LHCN-M2 (cell line): ENCODE data around the gene CARF. TPM values are rescaled to one million over a fixed set of nuclear protein-coding genes. Genes with fewer than 3 reads are reported as not detected.
A peak's percentile ranks its signal among the peaks of the same experiment; 100 is the strongest.
"Not testable (repeated sequence)": the region's sequence is repeated elsewhere in the genome, so short reads cannot be mapped to it uniquely, and the experiment has no call there.

Source experiments
- DNase-seq: peaks from one replicate; pipeline ENCODE4 v3.0.0-alpha.2; 2012; ENCODE audit warnings: low read depth
- polyA plus RNA-seq: library from polyadenylated mRNA; unstranded; fragments of >200 nt; gene quantifications from one replicate; pipeline ENCODE4 v1.2.1, GENCODE V29; 2012; ENCODE audit warnings: missing spikeins
- total RNA-seq: library from RNA; depleted of rRNA; stranded (reverse); fragments of >200 nt; gene quantifications from 2 replicates; pipeline ENCODE4 v1.2.3, GENCODE V29; 2014; rRNA removed

Gene CARF, protein sequence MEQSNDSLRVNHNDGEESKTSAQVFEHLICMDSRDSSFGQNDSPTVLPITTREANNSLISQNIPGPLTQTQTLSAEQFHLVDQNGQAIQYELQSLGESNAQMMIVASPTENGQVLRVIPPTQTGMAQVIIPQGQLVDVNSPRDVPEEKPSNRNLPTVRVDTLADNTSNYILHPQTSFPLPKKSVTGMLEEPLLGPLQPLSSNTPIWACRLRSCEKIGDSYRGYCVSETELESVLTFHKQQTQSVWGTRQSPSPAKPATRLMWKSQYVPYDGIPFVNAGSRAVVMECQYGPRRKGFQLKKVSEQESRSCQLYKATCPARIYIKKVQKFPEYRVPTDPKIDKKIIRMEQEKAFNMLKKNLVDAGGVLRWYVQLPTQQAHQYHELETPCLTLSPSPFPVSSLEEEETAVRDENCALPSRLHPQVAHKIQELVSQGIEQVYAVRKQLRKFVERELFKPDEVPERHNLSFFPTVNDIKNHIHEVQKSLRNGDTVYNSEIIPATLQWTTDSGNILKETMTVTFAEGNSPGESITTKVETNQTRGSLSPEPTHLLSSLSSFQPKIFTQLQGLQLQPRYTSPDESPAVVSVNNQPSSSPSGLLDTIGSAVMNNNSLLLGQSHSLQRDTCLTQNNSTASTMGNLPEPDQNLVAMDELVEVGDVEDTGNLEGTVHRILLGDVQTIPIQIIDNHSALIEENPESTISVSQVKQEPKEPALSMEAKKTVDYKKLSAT
- 8.0 and 11.6 TPM in 2 replicates for total RNA-seq
- polyA plus RNA-seq, result 1.8 TPM

DNA sequence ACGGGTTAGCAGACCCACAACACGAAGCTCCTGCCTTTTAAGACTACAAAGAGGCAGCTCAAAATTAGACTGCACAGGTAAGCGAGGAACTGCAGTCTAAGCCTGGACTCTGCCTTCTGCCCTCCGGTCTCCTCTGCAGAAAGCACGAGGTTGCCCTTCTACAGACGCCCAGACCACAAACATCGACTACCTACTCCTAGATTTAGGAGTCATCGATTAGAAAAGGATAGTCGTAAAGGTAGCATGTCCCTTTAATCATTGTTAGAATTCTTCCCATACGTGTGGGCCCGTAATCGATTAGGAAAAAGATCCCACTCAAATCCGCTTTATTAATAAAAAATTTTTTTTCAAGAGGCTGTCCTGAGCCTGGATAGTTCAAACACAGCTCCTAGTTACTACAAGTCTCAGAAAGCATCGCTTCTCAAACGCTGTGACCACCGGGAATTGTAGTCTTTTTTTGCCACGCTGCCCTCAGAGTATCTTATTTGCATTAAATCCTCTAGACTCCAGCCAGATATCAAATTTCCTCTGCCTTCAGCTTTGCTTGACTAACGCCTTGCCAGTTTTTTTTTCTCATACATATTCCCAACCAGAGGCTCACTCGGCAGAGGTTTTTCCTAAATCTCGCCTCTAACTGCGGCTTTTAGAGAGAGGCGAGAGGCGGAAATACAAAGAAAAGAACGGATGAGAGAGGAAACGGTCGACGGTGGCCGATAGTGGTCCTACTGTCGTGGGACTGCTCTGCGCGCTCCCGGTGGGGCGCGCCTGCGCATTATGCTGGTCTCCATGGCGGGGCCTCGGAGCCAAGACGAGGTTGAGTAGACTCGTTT, at the start of gene CARF, which contains the start of gene WDR12:
Gene CARF (plus strand): TSS at position 764 of the 830 bp plus-strand sequence. CDS start 29,628 bp downstream, outside the sequence.
Gene WDR12 (minus strand): TSS at position 162 of the 830 bp plus-strand sequence. CDS start 197 bp downstream, outside the sequence.
- peak; percentile 93 for DNase-seq

DNA sequence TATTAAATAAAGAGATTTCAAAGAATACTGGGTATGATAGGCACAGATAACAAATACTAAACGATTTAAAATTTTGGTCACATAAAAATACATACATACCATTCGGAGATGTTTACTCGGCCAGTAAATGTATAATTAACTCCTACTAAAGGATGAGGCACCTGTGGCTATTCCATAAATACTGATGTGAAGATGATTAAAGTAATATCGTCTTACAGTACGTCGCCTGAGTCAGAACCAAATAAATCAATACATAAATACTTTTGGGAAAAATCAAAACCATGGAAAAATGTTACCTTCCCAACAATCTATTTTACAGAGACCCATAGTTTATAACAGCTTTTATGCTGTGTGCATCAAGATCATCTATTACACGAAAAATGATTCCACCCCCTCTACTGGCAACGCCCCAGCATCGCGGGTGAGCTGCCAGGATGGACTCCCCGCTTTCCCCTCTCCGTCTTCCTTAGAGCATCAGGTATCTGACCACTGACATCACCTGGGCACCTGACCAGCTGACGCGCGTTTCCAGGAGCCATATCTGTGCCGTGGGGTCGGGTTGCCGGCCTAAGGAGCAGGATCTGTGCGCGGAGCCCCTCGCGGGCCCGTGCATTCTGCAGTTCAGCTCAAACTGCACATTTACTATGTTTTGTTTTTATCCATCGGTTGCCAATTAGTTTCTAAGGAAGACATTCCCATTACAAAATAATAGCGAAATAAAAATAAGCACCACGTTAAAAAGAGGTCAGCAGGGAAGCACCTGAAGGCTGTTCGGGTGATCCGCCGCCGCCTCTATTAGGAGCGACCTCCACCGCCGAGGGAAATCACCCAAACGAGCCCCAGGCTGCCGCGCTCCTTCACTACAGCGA, 41.4 kb upstream of the CARF start:
- peak; percentile 64 for DNase-seq

DNA sequence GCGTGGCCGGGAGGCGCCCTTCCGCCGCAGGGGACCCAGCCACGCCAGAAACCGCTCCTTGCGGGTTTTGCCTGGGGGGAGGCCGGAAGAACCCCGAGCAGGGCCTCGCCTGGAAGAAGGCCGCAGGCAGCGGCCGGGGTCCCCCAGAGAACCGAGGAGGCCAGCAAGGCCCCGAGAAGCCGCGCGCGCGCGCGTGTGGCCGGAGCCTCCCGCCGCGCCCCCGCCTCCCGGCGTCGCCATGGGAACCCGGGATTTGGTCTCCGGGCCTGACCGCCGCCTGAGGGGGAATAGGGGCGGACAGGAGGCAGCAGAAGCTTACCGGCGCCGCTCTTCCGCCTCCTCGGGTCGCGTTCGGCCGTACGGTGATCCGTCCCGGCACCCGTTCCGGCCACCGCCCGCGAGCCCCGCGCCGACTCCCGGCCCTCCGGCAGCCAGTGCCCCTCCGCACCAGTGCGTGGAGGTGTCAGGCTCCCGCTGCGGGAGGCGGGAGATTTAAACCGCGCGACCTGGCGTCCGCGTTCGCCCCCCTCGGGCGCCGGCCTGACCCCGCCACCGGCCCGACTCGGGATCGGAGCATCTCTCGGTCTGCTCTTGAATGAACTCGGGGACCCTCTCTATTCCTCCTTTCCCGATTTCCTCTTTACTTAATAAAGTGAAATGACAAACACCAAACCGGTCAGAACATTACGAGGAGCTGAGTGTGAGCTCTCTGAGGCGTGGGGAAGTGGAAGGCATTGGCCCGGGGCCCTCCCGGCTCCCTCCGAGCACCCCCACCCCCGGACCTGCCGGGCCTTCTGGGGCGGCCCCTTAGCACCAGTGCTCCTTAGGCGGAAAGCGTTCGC, 40.6 kb upstream of the CARF start, which contains the start of gene ICA1L:
Gene ICA1L (minus strand): TSS at position 467 of the 842 bp plus-strand sequence. CDS start 42,757 bp downstream, outside the sequence.
- DNase-seq, result peak; percentile 59

DNA sequence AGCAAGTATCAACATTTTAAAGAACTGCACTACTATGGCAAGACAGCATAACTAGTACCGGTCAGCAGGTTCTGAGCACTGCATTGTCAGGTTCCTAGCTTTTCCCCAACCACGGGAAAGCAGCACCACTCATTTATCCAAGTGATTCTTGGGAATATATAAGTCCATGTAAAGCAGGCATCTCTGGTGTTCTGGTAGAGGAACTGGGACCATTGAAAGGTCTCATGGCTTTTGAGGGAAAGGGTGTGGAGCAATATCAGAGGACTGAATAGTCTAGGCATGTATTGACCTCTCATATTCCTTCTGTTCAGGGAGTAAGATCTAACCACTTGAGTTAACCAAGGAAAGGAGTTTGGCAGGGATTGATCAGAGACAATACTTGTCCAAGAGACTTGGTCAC, 34.4 kb upstream of the CARF start:
- DNase-seq, result no peak

DNA sequence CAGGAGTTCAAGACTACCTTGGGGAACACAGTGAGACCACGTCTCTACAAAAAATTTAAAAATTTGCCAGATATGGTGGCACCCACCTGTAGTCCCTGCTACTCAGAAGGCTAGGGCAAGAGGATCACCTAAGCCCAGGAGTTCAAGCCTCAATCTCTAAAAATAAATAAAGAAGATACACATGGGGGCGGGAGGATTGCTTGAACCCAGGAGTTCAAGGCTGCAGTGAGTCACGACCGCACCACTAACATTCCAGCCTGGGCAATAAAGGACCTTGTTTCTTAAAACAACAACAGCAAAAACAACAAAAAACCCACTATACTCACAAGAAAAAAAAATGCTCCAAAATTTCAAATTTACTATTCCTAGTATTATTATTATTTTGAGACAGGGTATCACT, 30.5 kb upstream of the CARF start:
- DNase-seq, result no peak

DNA sequence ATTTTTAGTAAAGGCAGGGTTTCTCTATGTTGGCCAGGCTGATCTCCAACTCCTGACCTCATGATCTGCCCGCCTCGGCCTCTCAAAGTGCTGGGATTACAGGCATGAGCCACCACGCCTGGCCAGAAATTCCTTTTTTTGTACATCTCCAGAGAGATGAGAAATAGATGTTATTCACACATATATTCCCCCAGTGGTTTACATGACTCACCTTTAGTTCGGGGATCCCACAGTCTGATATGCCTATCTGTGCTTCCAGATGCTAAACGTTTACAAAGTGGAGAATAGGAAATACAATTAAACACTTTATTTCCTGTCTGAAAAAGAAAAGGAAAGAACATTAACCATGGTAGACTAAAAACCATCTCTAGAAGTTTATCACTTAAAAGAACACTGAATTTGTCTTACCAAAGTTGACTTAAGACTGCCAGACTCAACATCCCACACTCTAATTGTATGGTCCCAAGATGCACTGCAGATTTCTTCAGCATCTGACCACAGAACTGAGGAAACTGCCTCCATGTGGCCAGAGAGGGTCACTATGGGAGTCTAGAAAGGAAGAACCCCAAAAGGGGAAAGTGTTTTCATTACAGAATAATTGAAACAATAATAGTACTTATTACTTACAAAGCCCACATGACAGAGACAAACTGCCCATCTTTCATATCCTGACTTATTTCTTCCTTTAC, 27.9 kb upstream of the CARF start:
- peak; percentile 45 for DNase-seq

DNA sequence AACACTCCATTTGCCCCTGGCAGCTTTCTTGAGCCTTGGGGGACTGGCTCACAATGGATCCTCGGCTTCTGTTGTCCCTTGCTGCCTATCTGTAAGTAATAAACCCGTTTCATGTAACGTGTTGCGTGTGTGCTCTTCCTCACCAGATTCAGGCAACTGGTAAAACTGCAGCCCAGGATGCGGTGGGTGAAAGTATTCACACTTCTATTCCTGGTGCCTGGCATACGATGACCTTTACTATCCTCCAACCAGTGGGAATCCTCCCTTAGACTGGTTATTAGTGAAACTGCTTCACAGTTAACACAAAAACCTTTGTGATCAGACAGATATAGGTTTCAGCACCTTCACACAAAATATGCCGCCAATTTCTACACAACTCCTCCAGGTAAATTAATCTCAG, 26.9 kb upstream of the CARF start:
- no peak for DNase-seq

DNA sequence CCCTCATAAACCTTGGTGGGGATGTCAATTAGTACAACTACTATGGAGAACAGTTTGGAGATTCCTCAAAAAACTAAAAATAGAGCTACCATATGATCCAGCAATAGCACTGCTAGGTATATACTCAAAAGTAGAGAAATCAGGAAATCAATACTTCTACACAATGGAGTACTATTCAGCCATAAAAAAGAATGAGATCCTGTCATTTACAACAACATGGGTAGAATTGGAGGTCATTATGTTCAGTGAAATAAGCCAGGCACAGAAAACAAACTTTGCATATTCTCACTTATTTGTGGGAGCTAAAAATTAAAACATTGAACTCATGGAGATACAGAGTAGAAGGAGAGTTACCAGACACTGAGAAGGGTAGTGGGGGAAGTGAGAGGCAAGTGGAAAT, 6.6 kb upstream of the CARF start:
- DNase-seq, result not testable (repeated sequence)

DNA sequence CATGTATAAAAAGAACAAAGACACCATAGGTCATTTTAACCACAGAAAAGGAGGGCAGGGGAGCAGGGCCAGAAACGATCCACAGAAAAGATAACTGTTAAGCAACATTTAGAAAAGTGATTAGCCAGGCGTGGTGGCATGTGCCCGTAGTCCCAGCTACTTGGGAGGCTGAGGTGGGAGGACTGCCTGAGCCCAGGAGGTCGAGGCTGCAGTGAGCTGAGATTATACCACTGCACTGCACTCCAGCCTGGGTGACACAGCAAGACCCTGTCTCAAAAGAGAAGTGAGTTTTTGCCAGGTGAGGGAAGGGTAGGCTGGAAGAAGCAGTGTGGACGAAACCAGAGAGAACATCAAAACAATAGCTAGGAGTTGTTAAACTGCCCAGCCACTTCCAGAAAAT, 3.9 kb upstream of the CARF start:
- no peak for DNase-seq

DNA sequence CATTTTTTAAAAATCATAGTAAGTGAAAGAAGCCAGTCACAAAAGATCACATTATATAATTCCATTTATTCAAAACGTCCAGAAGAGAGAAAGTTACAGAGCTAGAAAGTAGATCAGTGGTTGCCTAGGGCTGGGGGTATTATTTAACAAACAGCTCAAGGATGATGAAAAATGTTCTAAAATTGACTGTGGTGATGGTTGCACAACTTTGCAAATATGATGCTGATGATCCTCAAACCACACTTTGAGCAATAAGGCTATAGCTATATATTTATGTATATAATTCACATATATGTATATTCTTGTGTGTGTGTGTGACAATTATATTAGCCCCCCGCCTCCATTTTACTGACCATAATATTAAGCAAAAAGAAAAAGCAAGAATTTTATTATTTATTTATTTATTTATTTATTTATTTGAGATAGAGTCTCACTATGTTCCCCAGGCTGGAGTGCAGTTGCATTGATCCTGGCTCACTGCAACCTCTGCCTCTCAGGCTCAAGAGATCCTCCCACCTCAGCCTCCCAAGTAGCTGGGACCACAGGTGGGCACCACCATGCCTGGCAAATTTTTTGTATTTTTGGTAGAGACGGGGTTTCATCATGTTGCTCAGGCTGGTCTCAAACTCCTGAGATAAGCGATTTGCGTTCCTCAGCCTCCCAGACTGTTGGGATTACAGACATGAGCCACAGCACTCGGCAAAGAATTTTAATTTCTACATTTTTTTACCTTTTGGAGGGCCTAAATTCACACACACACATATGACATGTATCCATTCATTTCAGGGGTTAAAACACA, 2.5 kb upstream of the CARF start:
- peak; percentile 1 for DNase-seq

DNA sequence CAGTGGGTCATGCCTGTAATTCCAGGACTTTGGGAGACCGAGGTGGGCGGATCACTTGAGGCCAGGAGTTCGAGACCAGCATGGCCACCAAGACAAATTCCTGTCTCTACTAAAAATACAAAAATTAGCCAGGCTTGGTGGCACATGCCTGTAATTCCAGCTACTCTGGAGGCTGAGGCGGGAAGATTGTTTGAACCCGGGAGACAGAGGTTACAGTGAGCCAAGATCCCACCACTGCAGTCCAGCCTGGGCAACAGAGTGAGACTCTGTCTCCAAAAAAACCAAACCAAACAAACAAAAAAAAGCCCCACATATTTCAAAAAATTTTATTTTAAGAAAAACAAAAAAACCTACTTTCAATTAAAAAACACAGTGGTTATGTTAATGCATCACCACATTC, 1.8 kb upstream of the CARF start:
- not testable (repeated sequence) for DNase-seq

DNA sequence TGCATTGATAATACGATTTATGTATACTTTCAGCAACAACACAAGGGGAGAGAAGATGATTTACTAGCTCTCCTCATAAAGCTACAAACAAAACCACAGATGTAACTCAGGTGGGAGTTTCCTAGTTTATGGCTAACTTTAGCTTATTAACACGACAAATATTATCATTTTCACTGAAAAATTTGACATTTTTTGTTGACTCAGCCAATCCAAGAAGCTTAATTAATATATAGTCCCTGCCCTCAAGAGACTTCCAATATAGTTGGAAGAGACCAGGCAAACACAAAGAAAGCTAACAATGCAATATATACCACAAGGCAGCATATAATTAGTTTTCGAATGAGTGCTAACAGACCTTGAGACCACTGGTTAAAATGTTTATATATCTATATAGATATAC, 1.4 kb upstream of the CARF start:
- no peak for DNase-seq

DNA sequence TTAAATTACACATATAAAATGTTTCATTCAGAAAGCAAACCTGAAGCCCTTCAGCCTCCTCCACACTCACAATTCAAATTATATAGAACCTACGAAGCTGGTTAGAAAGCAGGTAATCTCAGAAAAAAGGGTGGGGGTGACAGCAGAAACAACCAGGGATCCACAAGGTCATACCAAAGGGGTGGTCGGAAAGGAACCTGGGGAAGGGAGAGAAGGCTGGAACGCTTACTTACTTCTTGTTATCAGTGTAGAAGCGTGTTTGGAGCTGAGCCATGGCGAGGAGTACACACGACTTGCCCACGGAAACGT, 918 bp upstream of the CARF start:
- no peak for DNase-seq

DNA sequence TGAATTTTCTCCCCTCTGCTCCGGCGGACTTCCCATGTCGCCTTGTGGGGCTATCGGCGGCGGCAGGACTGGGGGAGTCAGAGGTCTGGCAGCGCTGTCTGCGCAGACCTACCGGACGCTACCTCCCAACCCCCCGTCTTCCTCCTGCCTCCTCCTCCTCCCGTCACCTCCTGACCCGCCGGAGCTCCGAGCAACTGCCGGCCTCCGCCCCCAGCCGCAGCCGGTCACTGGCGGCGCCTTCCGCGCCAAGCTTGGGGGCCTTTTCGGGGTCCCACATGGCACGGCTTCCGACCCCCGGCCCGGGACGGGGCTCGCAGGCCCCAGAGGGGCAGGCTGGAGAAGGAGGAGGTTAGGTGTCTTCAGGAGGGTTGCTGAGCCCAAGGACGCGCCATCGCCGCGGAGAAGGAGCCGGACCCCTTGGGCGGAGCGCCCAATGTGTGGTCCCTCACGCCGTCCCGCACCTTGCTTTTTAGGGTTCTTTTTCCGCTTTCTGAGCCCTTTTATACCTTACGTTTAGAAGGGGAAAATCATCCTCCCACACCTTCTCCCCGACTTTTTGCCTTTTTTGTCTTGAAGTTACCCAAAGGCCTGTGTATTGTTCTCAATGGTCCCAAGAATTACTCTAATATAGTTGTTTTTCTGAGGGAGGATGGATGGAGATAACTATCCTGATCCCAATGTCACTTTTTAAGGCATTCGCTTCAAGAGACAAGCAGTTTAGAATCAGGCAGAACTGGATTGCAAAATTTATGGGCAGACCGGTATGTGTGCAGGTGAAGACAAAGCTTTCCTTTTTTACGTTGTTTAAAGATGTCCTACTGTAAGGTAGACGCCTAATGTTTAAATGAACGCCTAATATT, 497 bp downstream of the CARF start:
- peak; percentile 8 for DNase-seq

DNA sequence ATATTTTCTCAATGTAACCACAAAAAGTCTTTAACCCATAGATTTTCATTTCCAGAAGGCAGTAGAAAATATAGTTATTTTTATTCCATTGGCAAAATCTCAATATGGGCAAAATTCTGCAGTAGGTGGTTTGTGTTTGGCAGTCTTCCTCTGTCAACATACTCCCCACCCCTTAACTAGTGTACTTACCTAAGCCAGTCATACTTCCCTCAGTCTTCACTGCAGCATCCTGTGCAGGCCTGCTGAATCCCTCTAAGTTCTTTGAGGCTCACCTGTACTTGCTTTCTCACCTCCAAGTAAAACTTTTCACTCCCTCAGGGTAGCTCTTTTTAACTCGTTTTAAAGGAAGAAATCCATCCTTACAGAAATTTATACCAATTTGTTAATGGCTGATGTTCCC, 6.8 kb downstream of the CARF start:
- no peak for DNase-seq

DNA sequence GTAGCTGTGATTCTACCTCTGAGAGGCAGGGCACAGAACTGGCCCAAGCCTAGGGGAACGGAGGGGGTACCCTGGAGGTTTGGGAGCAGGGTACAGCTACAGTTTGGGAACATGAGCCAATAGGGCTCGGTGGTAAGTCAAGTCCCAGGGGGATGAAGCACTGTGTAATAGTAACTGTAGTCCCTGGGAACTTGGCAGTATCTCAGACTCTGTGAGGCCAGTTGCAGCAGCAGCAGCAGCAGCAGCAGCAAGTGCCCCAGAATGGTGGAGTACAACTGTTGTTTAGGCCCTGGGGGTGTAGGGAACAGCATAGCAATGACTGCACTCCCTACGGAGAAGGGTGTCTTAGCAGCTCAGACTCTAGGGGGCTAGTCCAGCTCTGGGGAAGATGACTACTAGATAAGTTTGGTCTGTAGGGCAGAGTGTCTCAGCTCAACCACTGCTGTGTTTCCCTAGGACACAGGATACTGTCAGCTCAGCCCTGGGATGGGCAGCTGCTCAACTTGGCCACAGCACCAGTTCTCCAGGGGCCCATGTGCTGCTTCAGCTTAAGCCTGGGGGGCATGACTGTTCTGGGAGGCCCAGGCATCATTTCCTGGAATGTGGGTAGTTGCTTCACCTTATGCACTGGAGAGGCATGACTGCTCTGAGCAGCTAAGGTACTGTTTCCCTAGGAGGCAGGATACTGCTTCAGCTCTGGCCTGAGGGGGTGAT, 20.5 kb downstream of the CARF start:
- DNase-seq, result peak; percentile 77

DNA sequence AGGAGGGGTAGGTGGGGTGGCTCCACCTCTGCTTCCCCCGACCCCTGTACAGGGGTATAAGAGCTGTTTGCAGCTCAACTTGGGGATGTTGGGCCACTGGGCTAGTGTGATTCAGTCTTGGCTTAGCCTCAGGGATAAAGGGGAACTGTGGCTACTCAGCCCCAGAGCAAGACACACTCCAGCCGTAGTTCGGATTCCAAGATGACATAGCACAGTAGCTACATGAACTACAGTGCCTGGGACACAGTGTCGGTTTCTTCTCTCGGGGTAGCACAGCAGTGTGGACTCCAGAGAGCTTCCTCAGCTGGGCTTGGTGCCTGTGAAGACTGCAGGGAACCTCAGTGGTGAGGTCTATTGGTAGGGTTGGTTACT, 21.1 kb downstream of the CARF start:
- DNase-seq, result no peak
